SK-N-MC (cell line): ENCODE data around the gene PLEKHA7.

ENCODE experiments used
- EZH2 ChIP-seq: fragments of 200-600 bp; sonication (generic); IDR thresholded peaks from one replicate; pipeline ENCODE4 v1.6.1; 2017; ENCODE audit warnings: antibody characterized with exemption
- FOXP2 ChIP-seq: optimal IDR thresholded peaks from 2 replicates; pipeline ENCODE3; 2011; ENCODE audit warnings: mild to moderate bottlenecking, moderate library complexity; ENCODE audit not compliant: insufficient read depth; ENCODE audit errors: extremely low read length, control extremely low read depth
- POLR2AphosphoS5 ChIP-seq: IDR thresholded peaks from 2 replicates; pipeline ENCODE4 v1.6.1; 2012; ENCODE audit warnings: mild to moderate bottlenecking, low read depth, low read length, borderline replicate concordance

DNA sequence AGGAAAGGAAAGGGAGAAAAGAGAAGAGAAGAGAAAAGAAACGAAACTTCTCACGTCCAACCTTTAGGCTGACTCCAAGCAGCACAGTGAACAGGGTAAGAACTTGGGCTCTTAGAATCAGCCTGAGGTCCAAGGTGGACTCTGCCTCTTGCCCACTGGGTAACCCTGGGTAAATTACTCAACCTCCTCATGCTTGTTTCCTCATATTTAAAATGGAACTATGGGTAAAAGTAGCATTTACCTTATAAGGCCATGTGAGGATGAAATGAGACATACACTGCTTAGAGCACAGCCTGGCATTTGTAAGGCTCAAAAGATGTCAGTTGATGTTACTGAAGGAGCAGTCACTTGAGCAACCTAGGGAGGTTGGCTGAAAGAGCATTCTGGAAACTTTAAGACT, 167.9 kb downstream of the PLEKHA7 start:
- no peak for TF ChIP-seq POLR2AphosphoS5
- TF ChIP-seq EZH2, result no peak
- TF ChIP-seq FOXP2, result no peak
